ENCODE data around the gene SMIM10. TPM values are rescaled to one million over a fixed set of nuclear protein-coding genes. Genes with fewer than 3 reads are reported as not detected.

The SMIM10 gene
- 0.09 to 0.28 TPM (median 0.14 TPM) in 4 of 5 replicates, not detected in the other for total RNA-seq (2022; extraction: Qiagen RNA extraction; ENCODE audit: low read depth)

GRCh38 chrX:134990801-134991481 is at the start of gene SMIM10:
Gene SMIM10, plus strand, starts transcription at chrX:134990991. Its CDS starts 105 bp downstream, at chrX:134991096.

Other genes starting within 250 kb of the SMIM10 start
- gene PABIR2, start 193.8 kb upstream of the SMIM10 start, total RNA-seq (2022; extraction: Qiagen RNA extraction; ENCODE audit: low read depth) = 22.7 to 32.3 TPM (median 29.8 TPM) in 5 replicates
- 18.6 to 35.2 TPM (median 26.4 TPM) in 5 replicates for gene MOSPD1, start 75.7 kb upstream of the SMIM10 start, total RNA-seq (2022; extraction: Qiagen RNA extraction; ENCODE audit: low read depth)
- 7.8 to 10.5 TPM (median 8.6 TPM) in 5 replicates for gene RTL8B, start 31.6 kb downstream of the SMIM10 start, total RNA-seq (2022; extraction: Qiagen RNA extraction; ENCODE audit: low read depth)
- 135 to 221 TPM (median 186 TPM) in 5 replicates for gene RTL8C, start 41.4 kb downstream of the SMIM10 start, total RNA-seq (2022; extraction: Qiagen RNA extraction; ENCODE audit: low read depth)
- gene RTL8A, start 61.1 kb downstream of the SMIM10 start, total RNA-seq (2022; extraction: Qiagen RNA extraction; ENCODE audit: low read depth) = 157 to 192 TPM (median 182 TPM) in 5 replicates
- 0.05 to 0.18 TPM (median 0.08 TPM) in 3 of 5 replicates, not detected in the others for gene SMIM10L2B, start 107.7 kb downstream of the SMIM10 start, total RNA-seq (2022; extraction: Qiagen RNA extraction; ENCODE audit: low read depth)
- not detected in 5 replicates for gene ETDB, start 129.5 kb downstream of the SMIM10 start, total RNA-seq (2022; extraction: Qiagen RNA extraction; ENCODE audit: low read depth)
- not detected in 5 replicates for gene CT55, start 180.4 kb downstream of the SMIM10 start, total RNA-seq (2022; extraction: Qiagen RNA extraction; ENCODE audit: low read depth)

Measured in A549 treated with RU486 at 1 μM for 4 hours (cell line).